ENCODE results near the gene NPAS3. TPM values are rescaled to one million over a fixed set of nuclear protein-coding genes. Genes with fewer than 3 reads are reported as not detected.

The NPAS3 gene
- total RNA-seq, 1 experiment from 2014 or later = not detected

- ATAC-seq = no peak
- Histone ChIP-seq H2AFZ (ENCODE audit: low read depth, low read length, poor library complexity, severe bottlenecking) (no peak overlapping the region), H3K4me2 (ENCODE audit: low read length) (no peak overlapping the region), H3K4me1 (ENCODE audit: control insufficient read depth in 1 of 2, insufficient read depth in 2 of 2, low read length in 2 of 2) (no peaks in the 10 kb centered on the region), H3K79me2 (ENCODE audit: insufficient read depth, low read length) (no peaks in the 10 kb centered on the region), H4K20me1 (ENCODE audit: insufficient read depth) (no peaks in the 10 kb centered on the region), H3K27me3 (ENCODE audit: insufficient read depth, low read length) (no peaks in the 10 kb centered on the region), H3K27ac (ENCODE audit: low read depth, low read length) (no peak overlapping the region), H3K9ac (ENCODE audit: low read length) (no peak overlapping the region), H3K36me3 (ENCODE audit: control insufficient read depth in 1 of 2, insufficient read depth in 2 of 2, low read length in 2 of 2) (no peaks in the 10 kb centered on the region), H3K9me3 (ENCODE audit: control insufficient read depth in 1 of 2, insufficient read depth in 1 of 2, low read depth in 1 of 2, low read length in 2 of 2) (no peaks in the 10 kb centered on the region), H3K4me3 (replicated peaks in 1 of 2; ENCODE audit: low read depth in 1 of 2, low read length in 2 of 2) (no peak overlapping the region), H3K9me2 (ENCODE audit: insufficient read depth) (no peaks in the 10 kb centered on the region)
- ChIA-PET POLR2A (no interaction called here), CTCF (no interaction called here), RAD21 (ENCODE audit: low non-redundant PET in 1 of 2, low total read pairs in 2 of 2, uncharacterized antibody in 2 of 2, unreplicated experiment in 2 of 2) (no interaction called here)
- no TSS peak for BruUV-seq (replicated peaks)
- intact Hi-C loops (cut with micrococcal nuclease) = no loop called here
- DNase-seq (ENCODE audit: low read depth, low spot score) = no peak
- TF ChIP-seq, protein P1, sequence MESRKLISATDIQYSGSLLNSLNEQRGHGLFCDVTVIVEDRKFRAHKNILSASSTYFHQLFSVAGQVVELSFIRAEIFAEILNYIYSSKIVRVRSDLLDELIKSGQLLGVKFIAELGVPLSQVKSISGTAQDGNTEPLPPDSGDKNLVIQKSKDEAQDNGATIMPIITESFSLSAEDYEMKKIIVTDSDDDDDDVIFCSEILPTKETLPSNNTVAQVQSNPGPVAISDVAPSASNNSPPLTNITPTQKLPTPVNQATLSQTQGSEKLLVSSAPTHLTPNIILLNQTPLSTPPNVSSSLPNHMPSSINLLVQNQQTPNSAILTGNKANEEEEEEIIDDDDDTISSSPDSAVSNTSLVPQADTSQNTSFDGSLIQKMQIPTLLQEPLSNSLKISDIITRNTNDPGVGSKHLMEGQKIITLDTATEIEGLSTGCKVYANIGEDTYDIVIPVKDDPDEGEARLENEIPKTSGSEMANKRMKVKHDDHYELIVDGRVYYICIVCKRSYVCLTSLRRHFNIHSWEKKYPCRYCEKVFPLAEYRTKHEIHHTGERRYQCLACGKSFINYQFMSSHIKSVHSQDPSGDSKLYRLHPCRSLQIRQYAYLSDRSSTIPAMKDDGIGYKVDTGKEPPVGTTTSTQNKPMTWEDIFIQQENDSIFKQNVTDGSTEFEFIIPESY (IDR thresholded peaks at IDR 0.05; ENCODE audit: extremely low read depth, insufficient replicate concordance, low read length) = no peak
- TF ChIP-seq ELF1 (IDR thresholded peaks at IDR 0.05; ENCODE audit: borderline replicate concordance, low read depth) (no peak), CEBPB (IDR thresholded peaks at IDR 0.05; ENCODE audit: low read depth) (no peak), SIN3A (IDR thresholded peaks at IDR 0.05; ENCODE audit: low read depth) (no peak), POLR2A (IDR thresholded peaks at IDR 0.05; ENCODE audit: borderline replicate concordance, extremely low read depth, insufficient read depth, insufficient read length) (no peak), ZNF274 (IDR thresholded peaks at IDR 0.05; ENCODE audit: low read depth, low read length) (no peak), EZH2 (IDR thresholded peaks at IDR 0.05) (no peak), JUND (IDR thresholded peaks at IDR 0.05) (no peak), EZH2phosphoT487 (IDR thresholded peaks at IDR 0.05; ENCODE audit: borderline replicate concordance) (no peak), ZFX (IDR thresholded peaks at IDR 0.05) (no peak), POLR2AphosphoS5 (IDR thresholded peaks at IDR 0.05; ENCODE audit: low read depth, low read length) (no peak), CTCF (IDR thresholded peaks at IDR 0.05 in 2 of 3, conservative IDR thresholded peaks at IDR 0.05 in 1 of 3; ENCODE audit: borderline replicate concordance in 1 of 3, insufficient read depth in 1 of 3, low read depth in 2 of 3, low read length in 2 of 3) (no peak), TCF7L2 (IDR thresholded peaks at IDR 0.05; ENCODE audit: borderline replicate concordance, extremely low read depth, insufficient read depth, insufficient read length) (no peak), SP1 (IDR thresholded peaks at IDR 0.05; ENCODE audit: low read depth) (no peak), SRF (IDR thresholded peaks at IDR 0.05; ENCODE audit: low read depth) (no peak)
- TF ChIP-seq, protein P2, sequence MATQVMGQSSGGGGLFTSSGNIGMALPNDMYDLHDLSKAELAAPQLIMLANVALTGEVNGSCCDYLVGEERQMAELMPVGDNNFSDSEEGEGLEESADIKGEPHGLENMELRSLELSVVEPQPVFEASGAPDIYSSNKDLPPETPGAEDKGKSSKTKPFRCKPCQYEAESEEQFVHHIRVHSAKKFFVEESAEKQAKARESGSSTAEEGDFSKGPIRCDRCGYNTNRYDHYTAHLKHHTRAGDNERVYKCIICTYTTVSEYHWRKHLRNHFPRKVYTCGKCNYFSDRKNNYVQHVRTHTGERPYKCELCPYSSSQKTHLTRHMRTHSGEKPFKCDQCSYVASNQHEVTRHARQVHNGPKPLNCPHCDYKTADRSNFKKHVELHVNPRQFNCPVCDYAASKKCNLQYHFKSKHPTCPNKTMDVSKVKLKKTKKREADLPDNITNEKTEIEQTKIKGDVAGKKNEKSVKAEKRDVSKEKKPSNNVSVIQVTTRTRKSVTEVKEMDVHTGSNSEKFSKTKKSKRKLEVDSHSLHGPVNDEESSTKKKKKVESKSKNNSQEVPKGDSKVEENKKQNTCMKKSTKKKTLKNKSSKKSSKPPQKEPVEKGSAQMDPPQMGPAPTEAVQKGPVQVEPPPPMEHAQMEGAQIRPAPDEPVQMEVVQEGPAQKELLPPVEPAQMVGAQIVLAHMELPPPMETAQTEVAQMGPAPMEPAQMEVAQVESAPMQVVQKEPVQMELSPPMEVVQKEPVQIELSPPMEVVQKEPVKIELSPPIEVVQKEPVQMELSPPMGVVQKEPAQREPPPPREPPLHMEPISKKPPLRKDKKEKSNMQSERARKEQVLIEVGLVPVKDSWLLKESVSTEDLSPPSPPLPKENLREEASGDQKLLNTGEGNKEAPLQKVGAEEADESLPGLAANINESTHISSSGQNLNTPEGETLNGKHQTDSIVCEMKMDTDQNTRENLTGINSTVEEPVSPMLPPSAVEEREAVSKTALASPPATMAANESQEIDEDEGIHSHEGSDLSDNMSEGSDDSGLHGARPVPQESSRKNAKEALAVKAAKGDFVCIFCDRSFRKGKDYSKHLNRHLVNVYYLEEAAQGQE (IDR thresholded peaks at IDR 0.05; ENCODE audit: low read depth) = no peak
Observed at GRCh38 chr14:33120966-33121365, 182.3 kb downstream of the NPAS3 start.
